Duodenal mucosa (tissue), 2 donors: ENCODE results near the gene CYTH1.

Experiments used
- H3K27ac ChIP-seq: one replicate; pipeline ENCODE4 v1.7.0; 2013; ENCODE audit warnings: low read depth, low read length
- H3K27me3 ChIP-seq, 2 donors: one replicate each; pipeline ENCODE4 v1.7.0; 2013; ENCODE audit warnings: low read length in 2 of 2, control low read depth in 1 of 2; ENCODE audit not compliant: insufficient read depth in 2 of 2, control insufficient read depth in 1 of 2
- H3K36me3 ChIP-seq, 2 donors: one replicate each; pipeline ENCODE4 v1.7.0; 2013; ENCODE audit warnings: low read length in 2 of 2, control low read depth in 1 of 2; ENCODE audit not compliant: insufficient read depth in 2 of 2, control insufficient read depth in 1 of 2
- H3K4me1 ChIP-seq, 2 donors: one replicate each; pipeline ENCODE4 v1.7.0; 2013; ENCODE audit warnings: low read length in 2 of 2, control low read depth in 1 of 2; ENCODE audit not compliant: insufficient read depth in 2 of 2, control insufficient read depth in 1 of 2
- H3K4me3 ChIP-seq, 2 donors: one replicate each; pipeline ENCODE4 v1.7.0; 2013; ENCODE audit warnings: low read length in 2 of 2, low read depth in 1 of 2
- H3K9ac ChIP-seq, 2 donors: one replicate each; pipeline ENCODE4 v1.7.0; 2013; ENCODE audit warnings: low read length in 2 of 2, low read depth in 1 of 2
- H3K9me3 ChIP-seq, 2 donors: one replicate each; pipeline ENCODE4 v1.7.0; 2013; ENCODE audit warnings: low read length in 2 of 2, control low read depth in 1 of 2; ENCODE audit not compliant: control insufficient read depth in 1 of 2

The CYTH1 gene

GRCh38 chr17:78697122-78697521 is 85.0 kb downstream of the CYTH1 start:
- H3K9ac ChIP-seq: no peak overlapping the region
- no peak overlapping the region for H3K4me3 ChIP-seq
- H3K27ac ChIP-seq: no peak overlapping the region
- H3K9me3 ChIP-seq: no peaks in the 10 kb centered on the region
- H3K27me3 ChIP-seq: no peaks in the 10 kb centered on the region
- H3K36me3 ChIP-seq: peaks cover 48 to 93% of the 10 kb centered on the region in 2 donors
- H3K4me1 ChIP-seq: peaks cover 0 to 3% of the 10 kb centered on the region in 2 donors

- Histone ChIP-seq H3K36me3 (peaks cover 40 to 91% of the 10 kb centered on the region in 2 donors), H3K27me3 (no peaks in the 10 kb centered on the region), H3K27ac (no peak overlapping the region), H3K9ac (no peak overlapping the region), H3K4me1 (peaks cover 0 to 3% of the 10 kb centered on the region in 2 donors), H3K4me3 (no peak overlapping the region), H3K9me3 (no peaks in the 10 kb centered on the region)
Observed at GRCh38 chr17:78696016-78696982, 85.8 kb downstream of the CYTH1 start.

GRCh38 chr17:78694805-78695531 is 87.1 kb downstream of the CYTH1 start:
- Histone ChIP-seq H3K36me3 (peaks cover 34 to 87% of the 10 kb centered on the region in 2 donors), H3K9ac (no peak overlapping the region), H3K9me3 (no peaks in the 10 kb centered on the region), H3K27ac (no peak overlapping the region), H3K27me3 (no peaks in the 10 kb centered on the region), H3K4me1 (peaks cover 0 to 3% of the 10 kb centered on the region in 2 donors), H3K4me3 (no peak overlapping the region)

GRCh38 chr17:78693346-78694083 is 88.6 kb downstream of the CYTH1 start:
- H3K9ac ChIP-seq: no peak overlapping the region
- peaks cover 0 to 3% of the 10 kb centered on the region in 2 donors for H3K4me1 ChIP-seq
- H3K4me3 ChIP-seq: no peak overlapping the region
- H3K36me3 ChIP-seq: peaks cover 33 to 86% of the 10 kb centered on the region in 2 donors
- H3K27me3 ChIP-seq: no peaks in the 10 kb centered on the region
- no peaks in the 10 kb centered on the region for H3K9me3 ChIP-seq
- H3K27ac ChIP-seq: no peak overlapping the region

- no peaks in the 10 kb centered on the region for H3K27me3 ChIP-seq
- H3K4me3 ChIP-seq: no peak overlapping the region
- no peak overlapping the region for H3K27ac ChIP-seq
- H3K4me1 ChIP-seq: no peaks in the 10 kb centered on the region
- H3K36me3 ChIP-seq: peaks cover 31 to 87% of the 10 kb centered on the region in 2 donors
- H3K9ac ChIP-seq: no peak overlapping the region
- H3K9me3 ChIP-seq: no peaks in the 10 kb centered on the region
Observed at GRCh38 chr17:78692460-78693010, 89.5 kb downstream of the CYTH1 start.

- H3K27ac ChIP-seq: no peak overlapping the region
- H3K4me3 ChIP-seq: no peak overlapping the region
- no peaks in the 10 kb centered on the region for H3K4me1 ChIP-seq
- no peaks in the 10 kb centered on the region for H3K27me3 ChIP-seq
- H3K9ac ChIP-seq: no peak overlapping the region
- peaks cover 20 to 72% of the 10 kb centered on the region in 2 donors for H3K36me3 ChIP-seq
- no peaks in the 10 kb centered on the region for H3K9me3 ChIP-seq
Observed at GRCh38 chr17:78689029-78689428, 93.0 kb downstream of the CYTH1 start.

GRCh38 chr17:78687944-78688343 is 94.1 kb downstream of the CYTH1 start:
- Histone ChIP-seq H3K4me3 (no peak overlapping the region), H3K36me3 (peaks cover 25 to 68% of the 10 kb centered on the region in 2 donors), H3K4me1 (no peaks in the 10 kb centered on the region), H3K9ac (no peak overlapping the region), H3K9me3 (no peaks in the 10 kb centered on the region), H3K27ac (no peak overlapping the region), H3K27me3 (no peaks in the 10 kb centered on the region)

GRCh38 chr17:78687125-78687524 is 94.9 kb downstream of the CYTH1 start:
- no peaks in the 10 kb centered on the region for H3K4me1 ChIP-seq
- H3K4me3 ChIP-seq: no peak overlapping the region
- H3K36me3 ChIP-seq: peaks cover 25 to 60% of the 10 kb centered on the region in 2 donors

GRCh38 chr17:78684026-78684425 is 98.0 kb downstream of the CYTH1 start:
- Histone ChIP-seq H3K36me3 (peaks cover 33 to 59% of the 10 kb centered on the region in 2 donors), H3K4me3 (no peak overlapping the region), H3K27ac (no peak overlapping the region), H3K9me3 (no peaks in the 10 kb centered on the region), H3K27me3 (no peaks in the 10 kb centered on the region), H3K9ac (no peak overlapping the region), H3K4me1 (no peaks in the 10 kb centered on the region)

More at GRCh38 chr17:78687125-78687524, 94.9 kb downstream of the CYTH1 start:
- H3K9ac ChIP-seq: no peak overlapping the region
- no peaks in the 10 kb centered on the region for H3K9me3 ChIP-seq
- no peaks in the 10 kb centered on the region for H3K27me3 ChIP-seq
- H3K27ac ChIP-seq: no peak overlapping the region
